ENCODE measurements around the gene DEFB112. TPM values are rescaled to one million over a fixed set of nuclear protein-coding genes. Genes with fewer than 3 reads are reported as not detected.

Gene DEFB112
- not detected for total RNA-seq

GRCh38 chr6:50049829-50050228 is at the start of gene DEFB112:
Gene DEFB112 (minus strand): TSS chr6:50049929. CDS start chr6:50049869, 60 bp downstream.
- H3K4me1 ChIP-seq: no peaks in the 10 kb centered on the region
- no peak within 1 kb of the TSS for H3K27ac ChIP-seq
- no peak for DNase-seq (ENCODE audit: low spot score in 2 of 2)
- TF ChIP-seq CTCF (IDR thresholded peaks at IDR 0.05): no peak
- intact Hi-C loops (cut with DNase I): no loop called here
- no peaks in the 10 kb centered on the region for H3K36me3 ChIP-seq
- H3K27me3 ChIP-seq: no peaks in the 10 kb centered on the region
- no peak within 1 kb of the TSS for H3K4me3 ChIP-seq
- no peaks in the 10 kb centered on the region for H3K9me3 ChIP-seq

- Histone ChIP-seq H3K9me3 (no peaks in the 10 kb centered on the region), H3K4me1 (no peaks in the 10 kb centered on the region), H3K27ac (no peak overlapping the region), H3K27me3 (no peaks in the 10 kb centered on the region), H3K4me3 (no peak overlapping the region), H3K36me3 (no peaks in the 10 kb centered on the region)
- intact Hi-C loops (cut with DNase I): no loop called here
- DNase-seq (ENCODE audit: low spot score in 2 of 2): no peak
- no peak for TF ChIP-seq CTCF (IDR thresholded peaks at IDR 0.05)
Measured at GRCh38 chr6:50098641-50098993, 48.9 kb upstream of the DEFB112 start.

- no peaks in the 10 kb centered on the region for H3K27me3 ChIP-seq
- no peak for TF ChIP-seq CTCF (IDR thresholded peaks at IDR 0.05)
- no peak for DNase-seq (ENCODE audit: low spot score in 2 of 2)
- H3K27ac ChIP-seq: no peak overlapping the region
- H3K4me3 ChIP-seq: no peak overlapping the region
- no peaks in the 10 kb centered on the region for H3K9me3 ChIP-seq
- intact Hi-C loops (cut with DNase I): no loop called here
- H3K36me3 ChIP-seq: no peaks in the 10 kb centered on the region
- H3K4me1 ChIP-seq: no peaks in the 10 kb centered on the region
Measured at GRCh38 chr6:50097966-50098640, 48.4 kb upstream of the DEFB112 start.

GRCh38 chr6:50096296-50096695 is 46.6 kb upstream of the DEFB112 start:
- Histone ChIP-seq H3K27me3 (no peaks in the 10 kb centered on the region), H3K9me3 (no peaks in the 10 kb centered on the region), H3K27ac (no peak overlapping the region), H3K4me1 (no peaks in the 10 kb centered on the region), H3K4me3 (no peak overlapping the region), H3K36me3 (no peaks in the 10 kb centered on the region)
- DNase-seq (ENCODE audit: low spot score in 2 of 2): no peak
- TF ChIP-seq CTCF (IDR thresholded peaks at IDR 0.05): no peak
- intact Hi-C loops (cut with DNase I): no loop called here

- Histone ChIP-seq H3K4me3 (no peak overlapping the region), H3K27ac (no peak overlapping the region), H3K27me3 (no peaks in the 10 kb centered on the region), H3K4me1 (no peaks in the 10 kb centered on the region), H3K9me3 (no peaks in the 10 kb centered on the region), H3K36me3 (no peaks in the 10 kb centered on the region)
- intact Hi-C loops (cut with DNase I): no loop called here
- TF ChIP-seq CTCF (IDR thresholded peaks at IDR 0.05): no peak
- DNase-seq (ENCODE audit: low spot score in 2 of 2): no peak
Measured at GRCh38 chr6:50093938-50094272, 44.2 kb upstream of the DEFB112 start.
